Activated CD4-positive, alpha-beta T cell treated with anti-CD3 and anti-CD28 coated beads for 36 hours (primary cell): ENCODE data around the gene CPED1. TPM values are rescaled to one million over a fixed set of nuclear protein-coding genes. Genes with fewer than 3 reads are reported as not detected.
A peak's percentile ranks its signal among the peaks of the same experiment; 100 is the strongest.
"Not testable (repeated sequence)": the region's sequence is repeated elsewhere in the genome, so short reads cannot be mapped to it uniquely, and the experiment has no call there.

Experiments
- ATAC-seq: fragments of 200-7000 bp; cut with Tn5 transposase; one replicate; pipeline ENCODE4 v1.10.0; 2021; ENCODE audit warnings: mild to moderate bottlenecking, moderate library complexity
- CTCF ChIA-PET: fragments of 350-600 bp; sonication (Branson Sonifier 250); formaldehyde crosslinking; loops from one replicate; lab custom pipeline; 2021; ENCODE audit warnings: antibody characterized with exemption; lab: Charles Lee
- POLR2A ChIA-PET: fragments of 350-600 bp; sonication (Branson Sonifier 250); formaldehyde crosslinking; loops from one replicate; lab custom pipeline; 2021; ENCODE audit warnings: antibody characterized with exemption, inconsistent platforms; lab: Charles Lee
- DNase-seq: peaks from one replicate; pipeline ENCODE4 v3.0.0-alpha.2; 2020
- H3K27ac Mint-ChIP-seq: one replicate; pipeline ENCODE4 v1.8.0; 2021; ENCODE audit warnings: mixed read lengths
- H3K27me3 Mint-ChIP-seq: one replicate; pipeline ENCODE4 v1.8.0; 2021; ENCODE audit warnings: mixed read lengths
- H3K36me3 Mint-ChIP-seq: one replicate; pipeline ENCODE4 v1.8.0; 2021; ENCODE audit warnings: low read depth, mixed read lengths
- H3K4me1 Mint-ChIP-seq: one replicate; pipeline ENCODE4 v1.8.0; 2021; ENCODE audit warnings: mixed read lengths
- H3K4me3 Mint-ChIP-seq: one replicate; pipeline ENCODE4 v1.8.0; 2021; ENCODE audit warnings: mild to moderate bottlenecking, moderate library complexity, mixed read lengths
- H3K9me3 Mint-ChIP-seq: one replicate; pipeline ENCODE4 v1.8.0; 2021; ENCODE audit warnings: low read depth, mixed read lengths
- intact Hi-C, 2 experiments: fragments of 100-400 bp; cut with DNase I in 1 of 2; cut with micrococcal nuclease in 1 of 2; formaldehyde crosslinking; loops; one replicate each; pipeline versions ENCODE4 v1.14.2 to v1.15.1; 2022 to 2024; cut with DNase I, micrococcal nuclease
- total RNA-seq, 2 experiments: library from RNA; stranded (reverse); gene quantifications; one replicate each; pipeline ENCODE4 v1.2.3, GENCODE V29; 2021

Gene CPED1
- total RNA-seq, 2 experiments from 2014 or later: not detected

GRCh38 chr7:121279822-121280221 lies 291.3 kb downstream of the CPED1 start:
- ATAC-seq (no peak), DNase-seq (no peak)
- peaks cover 6% of the 10 kb centered on the region for H3K9me3 Mint-ChIP-seq
- H3K4me3 Mint-ChIP-seq: no peak overlapping the region
- H3K4me1 Mint-ChIP-seq: peaks cover 20% of the 10 kb centered on the region
- no peaks in the 10 kb centered on the region for H3K36me3 Mint-ChIP-seq
- CTCF ChIA-PET: interaction anchor here (0.7 kb wide), 2 partner anchors 9 to 33 kb away, joined by 3 read pairs; no protein-coding TSS in a partner anchor
- peaks cover 27% of the 10 kb centered on the region for H3K27me3 Mint-ChIP-seq
- intact Hi-C loops: loop anchor here (1.0 to 5.0 kb wide), 6 partner anchors 27 to 328 kb away; partner anchors contain the start of genes FAM3C (in 1 of the 2) and ING3 (in 1 of the 2)
- POLR2A ChIA-PET: interaction anchor here (0.7 kb wide), 1 partner anchor 329 kb away, joined by 4 read pairs; the partner anchor contains the start of gene ING3
- H3K27ac Mint-ChIP-seq: no peak overlapping the region

- intact Hi-C loops: no loop called here
- no peak for DNase-seq
- Mint-ChIP-seq H3K4me1 (peaks cover 20% of the 10 kb centered on the region), H3K27me3 (peaks cover 27% of the 10 kb centered on the region), H3K4me3 (no peak overlapping the region), H3K36me3 (no peaks in the 10 kb centered on the region), H3K27ac (no peak overlapping the region), H3K9me3 (peaks cover 12% of the 10 kb centered on the region)
- ChIA-PET POLR2A (no interaction called here), CTCF (interaction anchor here (1.0 kb wide), 1 partner anchor 32 kb away, joined by 3 read pairs; no protein-coding TSS in a partner anchor)
- no peak for ATAC-seq
These were observed 292.1 kb downstream of the CPED1 start for GRCh38 chr7:121280656-121281055.

- no peak for DNase-seq
- Mint-ChIP-seq H3K4me3 (no peak overlapping the region), H3K9me3 (peaks cover 22% of the 10 kb centered on the region), H3K36me3 (no peaks in the 10 kb centered on the region), H3K4me1 (peaks cover 30% of the 10 kb centered on the region), H3K27me3 (peaks cover 18% of the 10 kb centered on the region), H3K27ac (no peak overlapping the region)
- ChIA-PET POLR2A (no interaction called here), CTCF (no interaction called here)
- intact Hi-C loops: no loop called here
- ATAC-seq: no peak
These were observed 293.6 kb downstream of the CPED1 start for GRCh38 chr7:121282129-121282528.

GRCh38 chr7:121285066-121285667 lies 296.7 kb downstream of the CPED1 start:
- ATAC-seq: no peak

GRCh38 chr7:121286186-121286585 lies 297.7 kb downstream of the CPED1 start:
- H3K27ac Mint-ChIP-seq: no peak overlapping the region

More at GRCh38 chr7:121285066-121285667, 296.7 kb downstream of the CPED1 start:
- H3K27ac Mint-ChIP-seq: no peak overlapping the region
- intact Hi-C loops: no loop called here
- H3K4me1 Mint-ChIP-seq: peaks cover 14% of the 10 kb centered on the region
- H3K4me3 Mint-ChIP-seq: no peak overlapping the region
- DNase-seq: no peak
- peaks cover 6% of the 10 kb centered on the region for H3K27me3 Mint-ChIP-seq
- ChIA-PET CTCF (no interaction called here), POLR2A (no interaction called here)
- H3K36me3 Mint-ChIP-seq: no peaks in the 10 kb centered on the region
- peaks cover 24% of the 10 kb centered on the region for H3K9me3 Mint-ChIP-seq

GRCh38 chr7:121286742-121287734 lies 298.5 kb downstream of the CPED1 start:
- Mint-ChIP-seq H3K27ac (peak overlapping the region; percentile 24), H3K27me3 (peaks cover 11% of the 10 kb centered on the region)
- CTCF ChIA-PET: no interaction called here

More at GRCh38 chr7:121286186-121286585, 297.7 kb downstream of the CPED1 start:
- peaks cover 14% of the 10 kb centered on the region for H3K4me1 Mint-ChIP-seq
- H3K27me3 Mint-ChIP-seq: peaks cover 6% of the 10 kb centered on the region
- H3K9me3 Mint-ChIP-seq: peaks cover 24% of the 10 kb centered on the region
- POLR2A ChIA-PET: no interaction called here
- H3K4me3 Mint-ChIP-seq: no peak overlapping the region
- H3K36me3 Mint-ChIP-seq: no peaks in the 10 kb centered on the region
- DNase-seq (no peak), ATAC-seq (peak; percentile 43)
- intact Hi-C loops: no loop called here
- CTCF ChIA-PET: no interaction called here

GRCh38 chr7:121288894-121289293 lies 300.4 kb downstream of the CPED1 start:
- Mint-ChIP-seq H3K27me3 (peaks cover 15% of the 10 kb centered on the region), H3K9me3 (peaks cover 24% of the 10 kb centered on the region), H3K4me3 (no peak overlapping the region), H3K36me3 (no peaks in the 10 kb centered on the region), H3K27ac (no peak overlapping the region), H3K4me1 (peaks cover 14% of the 10 kb centered on the region)
- ChIA-PET CTCF (interaction anchor here (0.7 to 1.0 kb wide), 3 partner anchors 9 to 129 kb away, joined by 3 read pairs; no protein-coding TSS in a partner anchor), POLR2A (no interaction called here)
- ATAC-seq (no peak), DNase-seq (no peak)
- intact Hi-C loops: no loop called here

More at GRCh38 chr7:121286742-121287734, 298.5 kb downstream of the CPED1 start:
- Mint-ChIP-seq H3K4me1 (peaks cover 14% of the 10 kb centered on the region), H3K36me3 (no peaks in the 10 kb centered on the region), H3K4me3 (no peak overlapping the region), H3K9me3 (peaks cover 24% of the 10 kb centered on the region)
- intact Hi-C loops: no loop called here
- DNase-seq (no peak), ATAC-seq (peak; percentile 80)
- POLR2A ChIA-PET: no interaction called here

- H3K36me3 Mint-ChIP-seq, DNase-seq, POLR2A ChIA-PET, ATAC-seq, H3K27ac Mint-ChIP-seq, CTCF ChIA-PET, intact Hi-C loops, H3K4me3 Mint-ChIP-seq: not testable (repeated sequence)
- peaks cover 17% of the 10 kb centered on the region for H3K9me3 Mint-ChIP-seq
- peaks cover 19% of the 10 kb centered on the region for H3K27me3 Mint-ChIP-seq
- peaks cover 14% of the 10 kb centered on the region for H3K4me1 Mint-ChIP-seq
These were observed 301.4 kb downstream of the CPED1 start for GRCh38 chr7:121289930-121290329.

- Mint-ChIP-seq H3K27ac (no peak overlapping the region), H3K27me3 (peaks cover 16% of the 10 kb centered on the region), H3K36me3 (no peaks in the 10 kb centered on the region), H3K4me3 (no peak overlapping the region), H3K4me1 (no peaks in the 10 kb centered on the region), H3K9me3 (no peaks in the 10 kb centered on the region)
- intact Hi-C loops: no loop called here
- ChIA-PET POLR2A (no interaction called here), CTCF (no interaction called here)
- ATAC-seq (no peak), DNase-seq (no peak)
These were observed 306.0 kb downstream of the CPED1 start for GRCh38 chr7:121294448-121294992.

GRCh38 chr7:121297843-121298242 lies 309.3 kb downstream of the CPED1 start:
- H3K36me3 Mint-ChIP-seq: no peaks in the 10 kb centered on the region
- H3K9me3 Mint-ChIP-seq: no peaks in the 10 kb centered on the region
- intact Hi-C loops: no loop called here
- DNase-seq (no peak), ATAC-seq (no peak)
- H3K27ac Mint-ChIP-seq: no peak overlapping the region
- ChIA-PET CTCF (no interaction called here), POLR2A (no interaction called here)
- no peaks in the 10 kb centered on the region for H3K4me1 Mint-ChIP-seq
- H3K27me3 Mint-ChIP-seq: peaks cover 16% of the 10 kb centered on the region
- no peak overlapping the region for H3K4me3 Mint-ChIP-seq

- CTCF ChIA-PET: no interaction called here
- H3K4me1 Mint-ChIP-seq: no peaks in the 10 kb centered on the region
- no peaks in the 10 kb centered on the region for H3K36me3 Mint-ChIP-seq
These were observed 310.3 kb downstream of the CPED1 start for GRCh38 chr7:121298831-121299239.

More at GRCh38 chr7:121298831-121299239, 310.3 kb downstream of the CPED1 start:
- Mint-ChIP-seq H3K4me3 (no peak overlapping the region), H3K27ac (no peak overlapping the region), H3K27me3 (peaks cover 14% of the 10 kb centered on the region), H3K9me3 (no peaks in the 10 kb centered on the region)
- intact Hi-C loops: no loop called here
- no peak for ATAC-seq
- DNase-seq: no peak
- POLR2A ChIA-PET: no interaction called here
